Heart left ventricle (tissue), 16 donors: ENCODE data around the gene EGFL8. TPM values are rescaled to one million over a fixed set of nuclear protein-coding genes. Genes with fewer than 3 reads are reported as not detected.
"Not testable (repeated sequence)": the region's sequence is repeated elsewhere in the genome, so short reads cannot be mapped to it uniquely, and the experiment has no call there.

Source experiments
- ATAC-seq, 4 donors: fragments of 200-7000 bp; cut with Tn5 transposase; one replicate each; pipeline ENCODE4 v1.9.1; 2020 to 2022; ENCODE audit warnings: moderate library complexity in 4 of 4, mild to moderate bottlenecking in 3 of 4, moderate number of reproducible peaks in 1 of 4
- DNase-seq, 5 donors: peaks; one replicate each; pipeline ENCODE4 v3.0.0-alpha.2; 2020
- H3K27ac ChIP-seq, 12 donors: fragments of 200-600 bp; sonication (generic) in 4 of 12; one replicate each; pipeline versions ENCODE4 v1.5.0 to v1.8.0; 2016 to 2022; ENCODE audit warnings: mild to moderate bottlenecking in 2 of 12
- H3K27me3 ChIP-seq, 9 donors: fragments of 200-600 bp; sonication (generic) in 2 of 9; one replicate each; pipeline versions ENCODE4 v1.5.1 to v1.8.0; 2016 to 2022; ENCODE audit warnings: mild to moderate bottlenecking in 3 of 9
- H3K36me3 ChIP-seq, 9 donors: fragments of 200-600 bp; sonication (generic) in 2 of 9; one replicate each; pipeline versions ENCODE4 v1.5.0 to v1.8.0; 2018 to 2022; ENCODE audit warnings: mild to moderate bottlenecking in 2 of 9
- H3K4me1 ChIP-seq, 12 donors: fragments of 200-600 bp; sonication (generic) in 4 of 12; one replicate each; pipeline versions ENCODE4 v1.5.0 to v1.8.0; 2016 to 2022; ENCODE audit warnings: mild to moderate bottlenecking in 3 of 12
- H3K4me3 ChIP-seq, 12 donors: fragments of 200-600 bp; sonication (generic) in 4 of 12; one replicate each; pipeline versions ENCODE4 v1.5.0 to v1.8.0; 2017 to 2022; ENCODE audit warnings: mild to moderate bottlenecking in 9 of 12, moderate library complexity in 4 of 12
- H3K9me3 ChIP-seq, 12 donors: fragments of 200-600 bp; sonication (generic) in 4 of 12; one replicate each; pipeline versions ENCODE4 v1.5.0 to v1.8.0; 2016 to 2022; ENCODE audit warnings: mild to moderate bottlenecking in 1 of 12
- CTCF ChIP-seq, 12 donors: fragments of 200-600 bp; sonication (generic) in 4 of 12; IDR thresholded peaks; one replicate each; pipeline versions ENCODE4 v1.5.0 to v1.8.0; 2018 to 2022; ENCODE audit warnings: antibody characterized with exemption in 12 of 12, mild to moderate bottlenecking in 5 of 12
- POLR2A ChIP-seq, 2 donors: fragments of 450-650 bp; IDR thresholded peaks; one replicate each; pipeline ENCODE4 v1.6.1; 2017; ENCODE audit warnings: antibody characterized with exemption in 2 of 2, mild to moderate bottlenecking in 2 of 2, moderate library complexity in 2 of 2
- WGBS, 4 donors: extraction: QIAGEN DNeasy Blood & Tissue Kit in 2 of 4; methylation state at CpG; one replicate each; pipeline versions ENCODE4 v1.1.5 to v1.1.7; 2013 to 2018; 5-methylcytosine and 5-hydroxymethylcytosine counted together
- intact Hi-C, 10 donors: fragments of 100-400 bp; cut with DNase I; formaldehyde crosslinking; loops; one replicate each; pipeline versions ENCODE4 v1.11.1 to v1.14.2; 2022
- polyA plus RNA-seq, 2 donors: library from polyadenylated mRNA; stranded (reverse); fragments of 200-250 nt; gene quantifications; one replicate each; pipeline ENCODE4 v1.2.3, GENCODE V29; 2013
- total RNA-seq, 9 donors: library from RNA; depleted of rRNA in 2 of 9; stranded (reverse); fragments of >200 nt in 2 of 9; fragmentation: NEBNext Ultra II Directional in 3 of 9; extraction: Animal tissue kit (Norgen Biotek cat#: 25700) in 3 of 9; gene quantifications; one replicate each; pipeline versions ENCODE4 v1.1.0 to v1.2.4, GENCODE V29; 2016 to 2023
- donor health status: ischemic (EF 13 %, LVEDD 7.1; RV severe dilation, severe dysfunction).
- donor health status: healthy with polysubstance abuse.
- donor health status: DM: no; HTN: yes; CAD: no.
- donor health status: DM: no; HTN: no; CAD: no.
- donor health status: ischemic (EF 25% LVEDD 6.9; RV normal size, moderate dysfunction).
- donor health status: ischemic (EF 25% LVEDD 5.7; RV mildly dilated, moderate dysfunction).
- donor health status: healthy.
- donor health status: DM: yes; HTN: yes; CAD: no.
- donor health status: ischemic (EF 35%, LVEDD 5.7; RV mildly dilated, moderate dysfunction).
- donor health status: nonischemic (EF 11% LVEDD 7.7; RV severe dilation, severe dysfunction).
- donor health status: DM: yes; HTN: yes; CAD: no.
- donor health status: PGD.
- donor health status: ischemic (EF 29% LVEDD 5.4; RV normal size, mild dysfunction).
- donor health status: nonischemic (EF 23%, LVEDD 6.1; RV moderate dilation, normal function).

The EGFL8 gene
- total and polyA plus RNA-seq, 11 donors: 2.4 to 11.2 (median 6.1) TPM

DNA sequence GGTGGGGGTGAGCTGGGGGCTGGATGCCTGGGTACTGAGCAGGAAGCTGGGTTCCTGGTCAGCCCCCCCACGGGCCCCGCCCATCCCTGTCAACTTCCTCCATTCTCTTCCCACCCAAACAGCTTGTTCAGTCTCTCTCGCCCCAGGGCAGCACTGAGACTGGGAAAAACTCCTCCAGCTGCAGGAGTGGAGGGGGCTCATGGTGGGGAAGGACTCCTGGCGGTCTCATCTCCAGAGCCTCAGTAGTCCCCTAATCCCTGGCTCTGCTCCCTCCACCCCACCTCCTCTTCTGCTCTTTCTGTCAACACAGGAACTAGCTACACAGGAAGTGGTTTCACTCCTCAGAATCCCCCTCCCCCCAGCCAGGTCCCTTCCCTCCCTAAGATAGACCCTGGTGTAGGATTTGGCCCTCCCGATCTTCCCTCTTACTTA lies 28.2 kb downstream of the EGFL8 start, which contains the start of gene GPSM3:
TSS of gene GPSM3 (minus strand) at position 36 of the 432 bp plus-strand sequence. CDS start 130 bp downstream, outside the sequence.
- Histone ChIP-seq H3K4me3 (peak within 1 kb of the TSS in 10 of 12 donors; percentile 6 to 93 (median 36)), H3K27ac (peak within 1 kb of the TSS; percentile 44 to 100 (median 96)), H3K27me3 (no peaks in the 10 kb centered on the region), H3K4me1 (peaks cover 7 to 76% (median 55%) of the 10 kb centered on the region in 12 donors), H3K9me3 (no peaks in the 10 kb centered on the region), H3K36me3 (peaks cover 0 to 15% (median 2%) of the 10 kb centered on the region in 9 donors)
- intact Hi-C loops: loop anchor here in 3 of 10 donors (5.0 to 10.0 kb wide), 3 partner anchors 65 to 1012 kb away; partner anchors contain the start of genes ATF6B (in 1 of the 3), HSD17B8 (in 1 of the 3), RING1 (in 1 of the 3) and RXRB (in 1 of the 3)
- peak; percentile 72 to 82 (median 77) for DNase-seq
- ATAC-seq: no peak
- TF ChIP-seq CTCF (IDR thresholded peaks at IDR 0.05) (no peak), POLR2A (IDR thresholded peaks at IDR 0.05) (no peak)
- WGBS, 4 donors: 20 to 39% (median 34%) methylated on average over 5 of the region's 5 CpGs

DNA sequence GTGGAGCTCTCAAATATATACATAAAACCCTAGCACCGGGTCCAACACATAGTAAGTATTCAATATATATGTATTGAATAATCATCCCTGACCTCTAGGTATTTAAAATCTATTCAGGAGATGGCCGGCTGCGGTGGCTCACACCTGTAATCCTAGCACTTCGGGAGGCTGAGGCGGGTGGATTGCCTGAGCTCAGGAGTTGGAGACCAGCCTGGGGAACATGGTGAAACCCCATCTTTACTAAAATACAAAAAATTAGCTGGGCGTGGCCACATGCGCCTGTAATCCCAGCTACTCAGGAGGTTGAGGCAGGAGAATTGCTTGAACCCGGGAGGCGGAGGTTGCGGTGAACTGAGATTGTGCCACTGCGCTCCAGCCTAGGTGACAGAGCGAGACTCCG lies 28.7 kb downstream of the EGFL8 start:
- peak overlapping the region; percentile 44 to 100 (median 96) for H3K27ac ChIP-seq
- H3K9me3 ChIP-seq, DNase-seq, H3K27me3 ChIP-seq, ATAC-seq: not testable (repeated sequence)
- H3K4me3 ChIP-seq: peak overlapping the region in 6 of 12 donors; percentile 26 to 93 (median 56)
- 77 to 84% (median 81%) methylated on average over 13 of the region's 13 CpGs for WGBS, 4 donors
- H3K4me1 ChIP-seq: peaks cover 7 to 73% (median 50%) of the 10 kb centered on the region in 12 donors
- H3K36me3 ChIP-seq: peaks cover 0 to 11% (median 0%) of the 10 kb centered on the region in 9 donors
- intact Hi-C loops: loop anchor here in 3 of 10 donors (5.0 to 10.0 kb wide), 3 partner anchors 66 to 1012 kb away; partner anchors contain the start of genes ATF6B (in 1 of the 3), HSD17B8 (in 1 of the 3), RING1 (in 1 of the 3) and RXRB (in 1 of the 3)

GRCh38 chr6:32194388-32194787 lies 30.0 kb downstream of the EGFL8 start:
- H3K27ac ChIP-seq: peak overlapping the region; percentile 80 to 100 (median 98)
- H3K36me3 ChIP-seq: peaks cover 0 to 17% (median 0%) of the 10 kb centered on the region in 9 donors
- H3K9me3 ChIP-seq: no peaks in the 10 kb centered on the region
- H3K4me3 ChIP-seq: no peak overlapping the region
- 89 to 96% (median 93%) methylated on average over 4 of the region's 4 CpGs for WGBS, 4 donors
- peaks cover 7 to 63% (median 41%) of the 10 kb centered on the region in 12 donors for H3K4me1 ChIP-seq
- TF ChIP-seq POLR2A (IDR thresholded peaks at IDR 0.05): no peak
- TF ChIP-seq CTCF (IDR thresholded peaks at IDR 0.05): no peak
- DNase-seq: no peak
- intact Hi-C loops: loop anchor here in 4 of 10 donors (2.0 to 10.0 kb wide), 4 partner anchors 66 to 1010 kb away; partner anchors contain the start of genes ATF6B (in 3 of the 4), HSD17B8 (in 1 of the 4), RING1 (in 1 of the 4) and RXRB (in 1 of the 4)
- no peak for ATAC-seq
- no peaks in the 10 kb centered on the region for H3K27me3 ChIP-seq

DNA sequence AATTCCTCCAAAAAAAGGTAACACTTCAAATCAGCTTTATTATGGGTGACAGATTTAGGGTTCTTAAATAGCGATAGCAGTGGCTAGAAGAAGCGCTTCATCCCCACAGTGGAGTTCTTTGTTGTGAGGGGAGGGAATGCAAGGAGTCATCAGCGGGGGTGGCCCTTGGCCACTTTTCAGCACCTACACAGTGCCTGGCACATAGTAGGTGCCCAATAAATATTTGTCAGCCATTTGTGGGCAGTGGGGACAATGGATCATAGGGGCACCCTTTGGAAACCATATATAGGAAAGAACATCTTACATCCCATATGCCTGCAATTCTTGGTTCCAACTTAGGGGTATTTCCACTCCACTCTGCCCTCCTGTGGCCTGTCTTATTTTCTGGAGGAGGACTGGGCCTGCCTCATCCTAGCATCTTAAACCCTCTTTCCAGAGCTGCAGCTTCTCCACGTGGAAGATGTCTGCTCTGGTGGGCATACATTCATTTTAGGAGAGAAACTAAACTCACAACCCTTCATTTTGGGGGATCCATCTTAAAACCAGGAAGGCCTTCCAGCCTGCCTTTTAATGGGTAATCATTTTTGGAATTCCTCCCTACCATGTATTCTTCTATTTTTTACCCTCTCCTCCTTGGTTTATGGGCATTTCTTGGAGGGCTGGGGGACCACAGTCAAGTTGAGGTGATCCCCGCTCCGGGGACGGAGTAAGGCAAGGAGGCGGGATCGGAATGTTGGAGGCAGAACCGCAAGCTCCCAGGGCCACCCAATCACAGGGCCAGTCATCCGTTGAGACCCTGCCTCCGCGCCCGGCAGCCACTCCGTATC lies 30.6 kb downstream of the EGFL8 start:
- intact Hi-C loops: loop anchor here in 6 of 10 donors (1.0 to 10.0 kb wide), 10 partner anchors 17 to 1010 kb away; partner anchors contain the start of genes ATF6B (in 3 of the 6), RNF5 (in 2 of the 6), FKBPL (in 1 of the 6) and HSD17B8 (in 1 of the 6)
- H3K4me3 ChIP-seq: peak overlapping the region in 11 of 12 donors; percentile 9 to 85 (median 50)
- 17 to 18% (median 18%) methylated on average over 15 of the region's 15 CpGs for WGBS, 4 donors
- no peaks in the 10 kb centered on the region for H3K27me3 ChIP-seq
- peak overlapping the region; percentile 80 to 100 (median 98) for H3K27ac ChIP-seq
- no peaks in the 10 kb centered on the region for H3K9me3 ChIP-seq
- H3K4me1 ChIP-seq: peaks cover 7 to 63% (median 41%) of the 10 kb centered on the region in 12 donors
- H3K36me3 ChIP-seq: peaks cover 0 to 17% (median 0%) of the 10 kb centered on the region in 9 donors
- ATAC-seq (peak in 2 of 4 donors; percentile 86), DNase-seq (peak in 2 of 5 donors; percentile 28 to 43)
- TF ChIP-seq POLR2A (IDR thresholded peaks at IDR 0.05) (peak; percentile 78 to 93), CTCF (IDR thresholded peaks at IDR 0.05) (peak in 8 of 12 donors; percentile 6 to 57 (median 36))
